NCI-H1436 (cell line): ENCODE data around the gene PEBP1.

Experiments used
- DNase-seq: peaks from one replicate; lab custom pipeline; 2025; lab: John Stamatoyannopoulos, UW

Gene PEBP1

DNA sequence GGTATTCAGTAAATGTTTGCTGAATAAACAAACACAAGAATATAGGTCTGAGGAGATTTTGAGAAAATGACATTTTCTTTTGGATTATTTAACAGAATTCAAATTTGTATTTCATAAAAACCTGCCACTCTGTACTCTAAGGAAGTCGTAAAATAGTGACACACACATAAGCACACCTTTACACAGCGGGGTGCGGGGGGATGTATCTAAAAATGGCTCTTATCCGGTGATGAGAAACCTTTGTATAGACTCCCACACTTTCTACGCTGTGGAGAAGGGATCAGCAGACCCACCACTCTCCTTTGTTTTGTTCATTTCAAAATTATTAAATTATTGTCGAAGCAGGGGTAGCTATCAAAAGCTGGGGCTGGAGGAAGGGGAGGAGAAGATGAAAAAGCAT lies 58.0 kb downstream of the PEBP1 start:
- DNase-seq = no peak
